Suppressor macrophage (primary cell): Measurements from ENCODE around the gene ELMOD1.

Experiments
- DNase-seq, 4 experiments: peaks; one replicate each; pipeline ENCODE4 v3.0.0-alpha.2; 2020 to 2022

ELMOD1 gene

DNA sequence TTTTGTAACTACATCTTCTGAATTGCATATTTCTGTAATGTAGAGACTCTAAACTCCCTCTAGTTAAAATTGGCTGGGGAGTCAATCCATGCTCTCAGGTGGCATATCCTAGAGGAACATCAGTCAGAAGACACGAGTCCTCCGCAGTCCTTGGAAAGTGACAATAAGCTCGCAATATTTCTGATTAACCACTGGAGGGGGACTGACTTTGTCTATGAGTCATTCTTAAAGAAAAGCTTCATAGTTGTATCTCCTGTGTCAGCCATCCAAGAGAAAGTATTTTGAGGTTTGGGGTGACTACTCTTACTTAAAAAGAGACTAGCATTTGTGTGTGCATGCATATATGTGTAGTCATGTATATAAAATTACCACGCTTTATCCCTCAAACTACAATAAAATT, 60.7 kb downstream of the ELMOD1 start:
- DNase-seq: no peak

DNA sequence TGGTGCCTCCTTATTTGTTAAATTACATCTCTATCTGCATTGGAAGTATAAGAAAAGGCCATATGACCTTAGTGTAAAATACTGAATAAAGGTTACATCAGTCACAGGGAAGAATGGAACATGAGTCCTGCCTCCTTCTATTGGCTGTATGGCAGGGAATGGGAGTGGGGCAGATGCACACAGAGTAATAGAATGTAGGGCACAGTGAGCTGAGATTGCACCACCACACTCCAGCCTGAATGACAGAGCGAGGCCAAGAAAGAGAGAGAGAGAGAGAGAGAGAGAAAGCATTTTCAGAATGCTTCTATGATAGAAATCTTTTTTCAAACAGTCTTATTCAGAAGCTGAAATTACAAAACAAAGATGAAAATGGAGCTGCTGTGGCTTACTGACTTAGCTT, 62.1 kb downstream of the ELMOD1 start:
- DNase-seq: no peak

DNA sequence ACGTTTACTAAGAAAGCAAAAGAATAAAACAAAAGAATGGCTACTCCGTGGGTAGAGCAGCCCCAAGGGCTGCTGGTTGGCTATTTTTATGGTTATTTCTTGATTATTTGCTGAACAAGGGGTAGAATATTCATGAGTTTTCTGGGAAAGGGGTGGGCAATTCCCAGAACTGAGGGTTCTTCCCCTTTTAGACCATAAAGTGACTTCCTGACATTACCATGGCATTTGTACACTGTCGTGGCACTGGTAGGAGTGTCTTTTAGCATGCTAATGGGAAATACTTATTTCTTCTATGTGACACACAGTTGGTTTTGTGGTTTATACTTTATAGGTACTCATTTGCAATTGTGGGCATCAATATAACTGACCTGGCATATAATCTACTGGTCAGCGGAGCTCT, 64.7 kb downstream of the ELMOD1 start:
- peak in 1 of 4 experiments; percentile 0 for DNase-seq

DNA sequence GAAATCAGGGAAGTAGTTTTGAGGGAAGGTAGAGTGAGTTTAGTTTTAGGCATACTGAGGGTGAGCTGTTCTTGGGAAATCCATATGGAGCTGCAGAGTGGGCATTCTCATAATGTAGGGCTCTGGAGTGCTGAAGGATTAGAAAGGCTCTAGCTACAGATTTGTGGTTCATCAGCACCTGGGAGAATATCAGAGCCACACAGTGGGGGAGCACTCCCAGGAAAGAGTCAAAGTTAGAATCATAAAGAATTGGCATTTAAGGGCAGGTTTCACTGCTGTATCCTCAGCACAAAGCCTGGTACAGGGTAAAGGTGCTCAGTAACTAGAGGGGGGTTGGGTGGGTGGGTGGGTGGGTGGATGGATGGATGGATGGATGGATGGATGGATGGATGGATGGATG, 68.4 kb downstream of the ELMOD1 start:
- DNase-seq: no peak

DNA sequence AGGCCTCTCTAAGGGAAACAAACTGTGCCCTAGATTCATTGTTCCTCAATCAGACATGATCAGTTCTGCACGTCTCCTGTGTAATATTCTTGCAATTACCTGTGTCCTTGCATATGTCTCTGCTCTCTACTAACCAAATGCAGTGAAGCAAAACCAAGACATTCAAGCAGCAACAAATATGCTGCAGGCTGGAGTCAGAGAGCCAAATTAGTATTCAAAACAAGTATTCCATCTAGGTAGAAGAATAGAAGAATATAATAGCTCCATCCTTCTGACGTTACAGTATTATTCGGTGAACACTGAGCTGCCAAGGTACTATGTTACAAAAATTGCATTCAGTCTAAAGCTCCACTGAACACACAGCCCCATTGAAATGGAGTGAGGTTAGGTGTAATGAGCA, 69.1 kb downstream of the ELMOD1 start:
- DNase-seq: no peak

DNA sequence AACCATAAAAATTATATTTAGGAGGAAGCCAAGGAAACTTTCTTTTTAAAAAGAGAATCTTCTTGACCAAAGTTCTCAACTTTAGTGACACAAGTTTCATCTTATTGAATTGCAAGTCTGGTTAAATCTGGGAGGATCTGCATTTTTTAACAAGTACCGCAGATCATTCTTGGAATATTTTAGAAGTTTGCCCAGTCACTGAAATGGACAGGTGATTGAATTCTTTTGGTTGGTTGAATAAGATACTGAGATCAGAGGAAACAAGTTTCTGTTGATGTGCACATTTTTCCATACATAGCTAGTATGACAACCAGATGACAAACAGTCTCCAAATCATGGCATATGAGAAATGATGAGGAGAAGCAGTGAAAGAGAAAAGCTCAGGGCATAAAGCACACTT, 70.7 kb downstream of the ELMOD1 start:
- DNase-seq: no peak

DNA sequence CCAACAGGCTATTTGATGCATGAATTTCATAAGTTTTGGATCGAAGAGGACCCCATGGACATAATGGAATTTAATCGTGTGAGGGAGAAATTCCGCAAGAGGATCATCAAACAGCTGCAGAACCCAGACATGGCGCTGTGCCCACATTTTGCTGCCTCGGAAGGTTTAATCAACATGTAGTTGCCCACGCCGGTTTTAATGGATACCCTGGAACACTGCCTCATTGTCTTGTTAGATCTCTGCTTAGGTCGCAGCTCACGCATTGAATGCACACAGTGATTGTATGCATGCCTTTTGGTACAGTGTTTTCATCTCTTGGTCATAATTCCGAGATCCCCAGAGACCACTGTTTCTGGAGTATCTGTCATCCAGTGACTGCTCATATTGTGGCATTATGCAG, 74.1 kb downstream of the ELMOD1 start:
- DNase-seq: no peak

DNA sequence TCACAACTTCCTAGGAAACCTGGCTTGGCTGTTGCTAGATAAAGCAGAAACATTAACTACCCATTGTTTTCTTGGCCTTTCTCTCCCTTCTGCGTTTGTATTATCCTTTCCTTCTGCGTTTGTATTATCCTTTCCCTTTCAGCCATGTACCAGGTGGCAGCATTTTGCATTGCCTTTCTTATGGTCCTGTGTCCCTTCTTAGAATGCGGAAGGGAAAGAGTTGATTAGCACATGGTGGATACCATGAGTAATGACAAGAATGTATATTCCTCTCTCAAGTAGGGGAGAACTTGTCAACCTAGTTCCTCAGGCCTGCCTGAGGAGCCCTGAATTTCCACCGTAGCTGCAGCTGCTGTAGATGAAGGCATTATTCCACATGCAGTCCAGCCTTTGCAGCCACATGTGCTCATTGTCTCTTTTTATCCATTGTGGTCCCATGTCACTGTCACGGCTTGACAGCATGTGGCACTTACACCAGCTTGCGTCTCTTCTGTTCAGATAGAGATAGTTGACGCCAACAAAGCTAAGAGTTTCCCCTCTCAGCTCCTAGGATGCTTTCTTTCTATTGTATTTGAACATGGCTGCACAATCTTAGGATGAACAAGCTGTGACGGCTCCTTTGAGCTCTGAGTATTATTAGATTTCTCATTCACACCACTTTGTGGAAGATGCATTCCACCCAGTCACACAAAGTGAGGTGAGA, 76.1 kb downstream of the ELMOD1 start:
- no peak for DNase-seq

DNA sequence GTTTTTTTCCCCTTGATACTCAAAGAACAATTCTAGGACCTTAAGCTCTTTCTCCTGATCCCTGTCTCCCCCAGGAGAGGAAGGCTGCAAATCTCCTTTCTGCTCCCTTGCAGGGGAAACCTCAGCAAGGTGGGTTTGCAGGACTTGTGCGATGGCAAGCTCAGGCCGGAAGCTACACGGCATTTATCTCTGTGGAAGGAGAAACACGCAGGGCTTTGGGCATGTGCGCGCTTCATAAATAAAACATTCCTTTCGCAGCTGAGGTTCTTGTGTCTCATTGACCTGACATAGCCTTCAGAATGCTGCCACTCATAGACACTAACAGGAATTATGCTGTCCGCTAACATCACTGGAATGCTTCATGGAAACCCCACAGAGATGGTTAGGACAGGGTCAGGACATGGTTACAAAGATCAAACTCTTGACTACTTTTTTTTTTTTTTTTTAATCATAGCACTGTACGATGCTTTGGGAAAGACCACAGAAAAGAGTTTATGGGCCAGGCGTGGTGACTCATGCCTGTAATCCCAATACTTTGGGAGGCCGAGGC, 78.3 kb downstream of the ELMOD1 start:
- no peak for DNase-seq

DNA sequence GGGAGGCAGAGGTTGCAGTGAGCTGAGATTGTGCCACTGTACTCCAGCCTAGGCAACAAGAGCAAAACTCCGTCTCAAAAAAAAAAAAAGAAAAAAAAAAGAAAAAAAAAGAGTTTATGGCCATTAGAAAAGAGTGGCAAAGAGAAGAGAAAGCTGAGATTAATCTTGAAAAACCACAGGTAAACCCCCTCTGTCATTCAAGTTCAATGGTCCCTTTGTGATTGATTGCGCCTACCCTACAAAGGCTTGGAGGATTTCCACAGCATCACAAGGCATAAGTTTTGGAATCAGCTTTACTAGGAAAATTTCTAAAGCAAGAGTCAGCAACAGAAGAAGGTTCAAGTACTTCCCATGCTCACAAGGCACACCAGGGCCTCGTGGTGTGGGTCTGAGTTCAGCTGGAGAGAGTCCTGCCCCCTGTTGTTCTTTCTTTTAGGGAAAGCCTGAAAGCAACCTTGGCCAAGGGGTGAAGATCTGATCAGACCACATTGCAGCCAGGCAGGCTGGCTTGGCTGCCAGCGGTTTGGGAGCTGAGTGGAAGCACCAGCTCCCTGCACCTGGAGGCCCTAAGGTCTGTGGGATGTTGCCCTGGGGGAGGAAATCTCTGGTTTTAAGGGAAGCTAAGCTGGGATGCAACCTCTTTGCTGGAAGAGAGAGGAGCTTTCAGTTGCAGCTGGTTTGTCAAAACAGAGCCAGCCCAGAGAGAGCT, 79.1 kb downstream of the ELMOD1 start:
- no peak for DNase-seq

DNA sequence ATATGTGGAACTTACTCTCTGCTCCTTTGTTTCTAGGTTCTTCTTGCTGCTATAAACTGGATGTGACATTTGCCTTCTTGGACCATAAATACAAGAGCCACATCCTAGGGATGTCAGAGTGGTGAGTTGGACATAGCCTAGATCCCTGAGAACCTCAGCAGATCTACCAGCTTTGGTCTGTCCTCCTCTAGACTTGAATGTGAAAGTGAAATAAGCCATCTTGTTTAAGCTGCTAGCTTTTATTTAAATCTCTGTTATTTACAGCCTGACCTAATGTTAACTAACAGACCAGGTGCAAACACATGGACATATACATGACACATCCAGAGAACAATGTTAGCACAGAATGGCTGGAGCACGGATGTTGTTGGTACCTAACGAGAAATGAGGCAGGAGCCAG, 85.0 kb downstream of the ELMOD1 start:
- DNase-seq: no peak

DNA sequence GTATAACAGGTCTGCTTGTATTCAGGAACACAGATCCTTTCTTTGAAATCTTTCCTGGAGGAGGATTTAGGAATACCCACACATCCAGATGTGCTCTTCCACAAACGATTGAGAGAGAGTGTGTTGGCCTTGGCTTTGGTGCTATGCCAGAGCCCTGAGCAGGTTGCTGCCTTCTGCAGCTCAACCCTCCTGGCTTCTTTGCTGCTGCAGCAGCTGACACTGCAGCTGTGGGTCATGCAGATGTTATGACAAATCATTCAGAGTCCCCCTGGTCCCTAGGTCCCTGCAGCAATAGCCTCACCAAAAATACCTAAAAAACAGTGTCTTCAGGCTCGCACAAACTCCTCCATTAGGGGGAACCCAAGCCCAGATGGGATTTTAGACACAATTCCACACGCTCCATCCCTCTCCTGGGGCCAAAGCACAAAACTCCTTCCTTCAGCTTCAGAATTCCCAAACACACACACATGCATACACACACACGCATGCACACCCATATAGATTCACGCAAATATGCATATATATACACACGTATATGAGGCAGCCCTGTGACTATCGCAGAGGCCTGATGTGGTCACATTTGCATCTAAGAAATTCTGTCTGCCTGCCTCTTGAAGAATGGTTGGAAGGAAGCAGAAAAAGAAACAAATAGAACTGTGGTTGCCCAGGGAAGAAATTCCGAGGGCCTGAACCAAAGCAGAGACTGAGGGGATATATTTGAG, 85.5 kb downstream of the ELMOD1 start:
- DNase-seq: no peak

DNA sequence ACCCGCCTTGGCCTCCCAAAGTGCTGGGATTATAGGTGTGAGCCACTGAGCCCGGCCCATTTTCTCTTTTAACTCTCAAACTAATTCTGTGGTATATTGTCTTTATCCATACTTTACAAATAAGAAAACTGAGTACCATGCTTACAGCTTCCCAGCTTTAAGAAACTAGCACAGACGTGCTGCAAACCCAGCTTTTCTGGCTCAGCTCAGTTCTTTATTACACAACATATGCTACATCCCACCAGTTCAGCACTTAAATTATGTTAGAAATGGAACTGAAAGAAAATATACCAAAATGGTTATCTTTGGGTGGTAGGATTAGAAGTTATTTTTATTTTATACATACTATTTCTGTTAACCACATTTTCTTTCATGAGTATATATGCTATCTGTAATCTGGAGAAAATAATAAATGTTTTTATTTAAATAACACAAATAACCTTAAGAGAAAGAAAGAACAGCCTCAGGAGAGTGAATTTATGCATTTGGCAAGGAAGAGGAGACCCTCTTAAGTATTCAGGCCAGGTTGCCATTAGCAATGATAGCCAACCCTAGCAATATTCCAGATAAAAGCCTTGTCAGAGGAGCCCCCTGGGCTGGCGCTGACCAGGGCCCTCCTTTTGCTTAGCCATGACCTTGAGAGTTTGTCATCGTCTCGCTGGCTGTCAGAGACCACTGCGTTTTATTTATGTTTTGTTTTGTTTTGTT, 87.1 kb downstream of the ELMOD1 start:
- no peak for DNase-seq

DNA sequence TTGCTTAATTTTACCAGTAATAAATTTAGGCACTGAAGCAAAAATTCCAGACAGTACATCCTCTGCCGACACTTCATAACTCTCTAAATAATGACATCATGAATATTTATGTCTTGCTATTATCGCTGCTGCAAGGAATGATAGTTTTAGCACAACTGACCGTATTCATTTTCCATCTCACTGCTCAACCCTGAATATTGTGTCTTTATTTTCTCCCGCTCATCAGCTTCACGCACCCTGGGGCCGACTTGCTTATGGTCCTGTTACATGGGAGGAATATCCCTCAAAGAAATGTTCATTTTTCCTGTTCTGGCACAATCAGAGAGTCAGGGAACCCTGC, 87.7 kb downstream of the ELMOD1 start:
- no peak for DNase-seq

DNA sequence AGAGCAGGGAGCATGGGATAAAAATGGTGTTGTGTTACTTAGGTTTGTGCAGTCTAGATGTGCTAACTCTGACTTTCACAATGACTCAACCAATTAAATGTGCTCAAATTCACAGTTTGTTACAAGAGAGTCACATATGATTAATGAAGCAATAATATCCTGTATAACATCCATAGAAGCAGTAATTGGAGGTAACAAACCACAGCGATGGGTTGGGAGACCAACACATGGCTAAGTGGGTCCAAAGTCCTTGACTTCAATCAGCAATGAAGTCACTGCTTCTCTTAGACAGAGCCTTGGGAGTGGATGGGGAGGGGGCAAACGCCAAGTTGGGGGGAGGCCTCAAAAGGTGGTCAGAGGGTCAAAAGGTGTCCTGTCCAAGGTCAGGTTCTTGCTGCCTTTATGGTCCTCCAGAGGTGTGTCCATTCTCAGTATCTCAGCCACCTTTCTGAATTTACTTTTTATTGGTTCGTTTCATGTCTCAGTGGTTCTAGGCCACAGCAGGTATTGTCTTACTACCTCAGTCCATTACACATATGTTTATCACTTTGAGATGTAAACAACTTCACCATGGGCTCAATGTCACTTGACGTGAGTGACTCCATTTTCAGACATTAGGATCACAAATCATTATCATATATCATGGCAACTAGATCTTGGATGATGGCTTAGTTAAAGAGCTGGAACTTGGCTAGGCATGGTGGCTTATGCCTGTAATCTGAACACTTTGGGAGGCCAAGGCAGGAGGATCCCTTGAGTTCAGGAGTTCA, 88.5 kb downstream of the ELMOD1 start:
- no peak for DNase-seq

DNA sequence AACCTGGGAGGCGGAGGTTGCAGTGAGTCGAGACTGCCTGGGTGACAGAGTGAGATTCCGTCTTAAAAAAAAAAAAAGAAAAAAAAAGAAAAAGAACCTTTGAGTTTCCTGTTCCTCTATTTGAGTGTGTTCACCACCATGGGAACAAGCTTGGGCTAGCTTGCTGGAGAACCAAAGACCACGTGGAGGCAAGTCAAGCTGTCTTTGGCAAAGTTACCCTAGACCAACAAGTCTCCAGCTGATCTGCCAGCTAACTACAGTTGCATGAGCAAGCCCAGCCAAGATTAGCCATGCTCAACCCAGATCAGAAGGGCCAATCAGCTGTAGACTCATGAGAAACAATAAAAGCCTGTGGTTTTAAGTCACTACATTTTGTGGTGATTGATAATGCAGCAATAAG, 91.2 kb downstream of the ELMOD1 start:
- DNase-seq: peak; percentile 21 to 53 (median 22)

DNA sequence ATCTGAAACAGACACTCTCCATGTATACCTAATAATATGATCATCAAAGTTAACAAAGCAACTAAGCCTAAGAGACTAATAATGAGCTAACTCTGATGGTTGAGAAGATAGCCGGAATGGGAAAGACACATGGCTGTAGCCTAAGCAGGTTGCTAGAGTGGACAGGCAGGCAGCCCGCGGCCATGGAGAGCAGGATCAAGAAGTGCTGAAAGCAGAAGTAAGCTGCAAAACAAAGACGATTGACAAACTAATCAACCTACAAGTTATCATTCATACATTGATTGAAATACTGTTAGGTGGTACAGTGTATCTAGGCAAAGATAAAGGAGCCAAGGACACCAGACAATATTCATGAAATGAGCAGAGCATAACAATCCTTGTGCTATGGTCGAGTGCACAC, 91.6 kb downstream of the ELMOD1 start:
- DNase-seq: peak in 3 of 4 experiments; percentile 3 to 27 (median 10)

DNA sequence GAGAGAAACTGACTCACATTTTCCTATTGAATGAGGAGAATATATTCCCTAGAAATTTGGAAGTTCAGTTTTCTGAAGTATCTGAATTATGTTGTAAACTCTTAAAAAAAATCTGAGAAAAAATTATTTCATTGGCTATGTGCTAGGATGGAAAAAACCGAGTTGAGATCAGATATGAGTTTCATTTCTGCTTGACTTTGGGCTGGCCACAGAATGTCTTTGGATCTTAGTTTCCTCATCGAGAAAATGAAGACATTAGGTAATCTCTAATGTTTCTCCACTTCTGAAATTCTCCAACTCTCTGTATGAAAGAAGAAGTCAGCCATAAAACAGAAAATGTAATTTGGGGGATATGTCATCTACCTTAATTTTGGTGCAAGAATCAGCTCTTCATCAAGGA, 92.1 kb downstream of the ELMOD1 start:
- peak in 2 of 4 experiments; percentile 34 to 49 for DNase-seq

DNA sequence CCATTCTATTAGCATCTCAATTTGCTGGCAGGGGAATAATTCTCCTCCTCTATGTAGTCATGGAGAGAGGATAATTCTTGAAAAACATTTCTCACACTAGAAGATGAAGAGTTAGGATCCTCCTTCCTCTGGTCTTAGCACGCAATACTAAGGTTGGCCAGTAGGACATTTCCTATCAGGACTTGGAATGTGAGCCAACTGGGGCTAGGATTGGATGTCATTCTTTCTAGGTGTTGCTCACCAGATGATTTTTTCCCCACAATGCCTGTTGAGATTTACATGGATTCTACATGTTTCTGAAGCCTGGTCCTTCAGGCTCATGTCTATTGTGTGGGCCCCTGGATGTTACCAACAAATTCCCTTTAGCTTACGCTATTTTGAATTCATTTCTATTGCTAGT, 92.9 kb downstream of the ELMOD1 start:
- peak in 2 of 4 experiments; percentile 6 to 12 for DNase-seq

DNA sequence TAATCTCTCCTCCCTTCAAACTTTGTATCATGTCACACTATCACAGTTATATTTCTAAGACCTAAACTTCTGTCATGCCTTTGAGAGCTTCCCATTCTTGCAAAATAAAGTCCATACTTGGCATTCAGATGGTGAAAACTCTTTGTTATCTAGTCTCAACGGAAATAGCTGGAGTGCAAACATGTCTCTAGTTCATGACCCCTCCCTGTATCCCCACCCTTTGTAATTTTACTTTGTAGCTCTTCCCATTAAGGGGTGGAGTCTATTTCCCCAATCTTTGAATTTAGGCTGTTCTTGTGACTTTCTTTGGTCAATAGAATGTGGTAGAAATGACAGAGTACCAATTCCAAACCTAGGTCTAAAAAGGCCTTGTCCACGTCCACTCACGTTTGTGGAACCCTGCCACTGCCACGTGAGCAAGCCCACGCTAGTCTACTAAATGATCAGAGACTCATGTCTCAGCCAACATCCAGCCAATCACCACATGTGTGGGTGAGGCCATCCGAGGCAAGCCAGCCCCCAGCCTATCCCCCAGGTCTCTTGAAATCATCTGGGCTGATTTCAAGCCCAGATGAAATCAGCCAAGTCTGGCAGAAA, 97.5 kb downstream of the ELMOD1 start:
- no peak for DNase-seq

DNA sequence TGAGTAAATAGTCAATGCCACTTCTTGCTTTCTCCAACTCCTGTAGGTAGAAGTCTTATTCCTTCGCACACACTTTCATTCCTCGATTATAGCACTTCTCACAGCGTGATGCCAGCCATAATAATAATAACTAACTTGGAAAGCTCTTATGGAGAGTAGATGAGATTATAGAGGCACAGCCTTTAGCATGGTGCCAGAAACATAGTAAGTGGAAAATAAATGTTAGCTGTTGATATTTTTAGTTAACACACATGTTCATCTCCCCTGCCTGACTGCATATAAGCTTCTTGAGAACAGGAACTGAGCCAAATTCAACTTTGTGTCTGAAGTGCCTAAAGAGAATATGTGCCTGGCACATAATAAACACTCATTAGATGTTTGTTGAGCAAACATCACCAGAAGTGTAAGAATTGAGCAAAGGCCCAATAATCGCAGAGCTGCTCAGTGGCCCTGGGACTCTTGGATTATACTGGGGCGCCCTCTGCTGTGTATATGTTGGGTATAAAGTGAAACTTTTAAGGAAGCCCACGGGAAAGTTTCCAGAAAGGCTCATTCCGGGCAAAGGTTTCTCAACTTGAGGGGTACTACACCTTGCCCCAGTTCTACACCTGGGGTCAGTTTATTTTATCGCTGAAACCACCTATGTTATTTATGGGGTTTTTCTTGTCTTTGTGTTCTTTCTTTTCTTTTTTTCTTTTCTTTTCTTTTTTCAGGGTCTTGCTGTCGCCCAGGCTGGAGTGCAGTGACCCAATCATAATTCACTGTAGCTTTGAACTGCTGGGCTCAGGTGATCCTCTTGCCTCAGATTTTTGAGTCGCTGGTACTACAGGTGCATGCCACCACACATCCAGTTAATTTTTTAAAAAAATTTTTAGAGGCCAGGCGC, 98.6 kb downstream of the ELMOD1 start:
- peak; percentile 76 to 83 (median 78) for DNase-seq
